HG03460 (cell line): ENCODE data around the gene GZMM.

Source experiments
- ATAC-seq: cut with Tn5 transposase; IDR thresholded peaks from one replicate; pipeline ENCODE4 v1.9.1; 2021; ENCODE audit not compliant: unreplicated experiment

The GZMM gene

DNA sequence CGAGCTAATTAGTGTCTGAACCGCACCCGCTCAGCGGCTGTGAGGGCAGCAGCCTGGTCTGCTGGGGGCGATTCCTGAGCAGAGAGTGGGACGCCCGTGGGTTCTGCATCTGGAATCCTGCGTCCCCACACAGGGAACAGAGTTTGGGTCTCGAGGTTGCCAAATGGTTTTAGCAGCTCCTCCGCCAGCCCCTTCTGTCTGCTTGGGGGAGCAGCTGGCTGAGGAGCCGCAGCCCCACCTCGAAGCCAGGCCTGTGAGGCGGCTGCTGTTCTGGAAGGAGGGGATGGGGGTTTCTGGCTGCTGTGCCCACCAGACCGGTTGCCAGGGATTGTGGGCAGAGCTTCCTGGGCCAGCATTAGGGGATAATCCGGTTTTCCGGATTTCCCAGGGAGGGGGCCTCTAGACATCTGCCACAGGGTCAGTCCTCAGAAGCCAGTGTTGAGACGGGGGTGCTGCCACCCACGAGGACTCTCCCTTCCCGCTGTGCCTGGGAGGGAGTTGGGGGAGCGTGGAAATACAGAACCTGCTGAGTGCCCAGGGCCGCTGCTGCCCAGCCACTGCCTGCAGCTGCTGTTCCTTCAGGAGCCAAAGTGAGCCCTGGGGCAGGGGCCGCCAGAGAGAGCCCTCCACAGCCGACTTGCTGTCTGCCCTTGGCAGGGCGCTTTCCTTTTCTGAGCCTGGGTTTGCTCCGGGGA lies 10.3 kb upstream of the GZMM start:
- no peak for ATAC-seq

DNA sequence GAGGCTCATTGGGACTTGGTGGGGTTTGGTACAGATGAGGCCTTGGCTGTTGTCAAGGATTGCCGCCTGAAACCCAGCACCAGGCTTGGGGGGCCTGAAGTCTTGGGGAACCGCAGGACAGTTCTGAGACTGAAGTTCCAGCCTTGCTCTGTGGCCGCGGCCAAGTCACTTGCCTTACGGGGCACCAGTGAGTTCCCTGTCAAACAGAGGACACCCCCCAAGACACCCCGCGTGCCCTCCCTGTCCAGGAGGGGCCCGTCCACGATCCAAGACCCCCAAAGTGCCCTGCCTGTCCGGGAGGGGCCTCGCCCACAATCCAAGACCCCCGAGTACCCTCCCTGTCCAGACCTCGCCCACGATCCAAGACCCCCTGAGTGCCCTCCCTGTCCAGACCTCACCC lies 9.8 kb upstream of the GZMM start:
- ATAC-seq, result no peak

DNA sequence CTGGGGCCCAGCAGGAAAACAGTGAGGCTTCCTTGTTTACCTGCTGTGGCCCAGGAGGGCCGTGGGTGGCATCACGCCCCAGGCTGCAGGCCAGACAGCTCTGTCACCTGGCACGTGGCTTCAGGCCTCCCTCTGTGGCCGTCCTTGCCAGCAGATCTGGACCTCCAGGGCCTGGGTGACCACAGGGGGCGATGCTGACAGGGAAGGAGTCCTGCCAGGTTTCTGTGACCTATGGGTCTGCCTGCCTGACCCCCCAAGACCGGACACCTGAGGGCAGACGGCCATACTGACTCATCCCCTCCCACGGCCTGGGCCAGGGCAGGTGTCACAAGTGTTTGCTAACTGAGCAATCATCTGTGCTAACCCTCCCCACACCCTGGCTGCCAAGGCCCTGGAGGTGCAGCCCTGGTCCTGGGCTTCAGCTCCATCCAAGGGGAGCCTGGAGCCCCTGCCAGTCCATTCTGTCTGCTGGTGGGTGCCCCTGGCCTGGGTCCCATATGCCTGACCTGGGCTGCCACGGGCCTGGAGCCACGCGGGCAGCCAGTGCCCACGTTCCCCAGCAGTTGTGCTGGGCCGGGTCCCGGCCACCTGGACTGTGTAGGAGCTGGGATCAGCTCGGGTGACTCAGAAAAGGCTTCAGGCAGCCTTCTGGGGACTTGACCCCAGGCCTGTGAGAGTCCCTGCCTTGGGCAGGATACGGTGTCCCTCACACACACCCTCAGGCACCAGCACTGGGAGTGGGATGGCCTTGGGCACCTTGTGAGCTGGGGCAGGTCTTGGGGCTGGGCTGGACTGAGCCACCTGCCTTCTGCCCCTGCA lies 8.6 kb upstream of the GZMM start:
- no peak for ATAC-seq

DNA sequence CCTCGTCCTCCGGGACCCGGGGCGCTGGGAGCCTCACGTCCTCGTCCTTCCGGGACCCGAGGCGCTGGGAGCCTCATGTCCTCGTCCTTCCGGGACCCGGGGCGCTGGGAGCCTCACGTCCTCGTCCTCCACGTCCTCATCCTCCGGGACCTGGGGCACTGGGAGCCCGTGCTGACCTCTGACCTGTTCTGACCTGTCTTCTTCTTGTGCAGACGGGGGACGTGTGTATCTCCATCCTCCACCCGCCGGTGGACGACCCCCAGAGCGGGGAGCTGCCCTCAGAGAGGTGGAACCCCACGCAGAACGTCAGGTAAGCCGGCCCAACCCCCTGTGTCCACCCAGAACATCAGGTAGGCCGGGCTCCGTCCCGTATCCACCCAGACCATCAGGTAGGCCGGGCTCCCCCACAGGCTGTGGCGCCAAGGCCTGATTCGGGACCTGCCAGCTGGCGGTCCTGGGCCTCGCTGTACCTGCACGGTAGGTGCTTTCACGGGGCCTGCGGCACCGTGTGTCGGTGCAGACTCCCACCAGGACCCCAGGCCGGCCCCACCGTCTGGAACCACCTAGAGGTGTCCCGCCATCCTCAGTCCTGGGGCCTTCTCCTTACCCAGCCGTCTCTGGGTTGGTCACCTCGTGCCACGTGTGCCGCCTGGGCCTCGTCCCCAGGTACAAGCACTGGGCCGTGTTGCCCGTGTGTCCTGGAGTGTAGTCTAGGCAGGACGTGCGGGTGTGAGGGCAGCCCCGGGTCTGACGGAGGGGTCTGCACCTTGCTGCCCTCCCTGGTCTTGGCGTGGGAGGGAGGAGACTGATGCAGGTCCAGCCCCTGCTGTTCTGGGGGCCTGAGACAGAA lies 7.6 kb upstream of the GZMM start:
- ATAC-seq, result no peak

DNA sequence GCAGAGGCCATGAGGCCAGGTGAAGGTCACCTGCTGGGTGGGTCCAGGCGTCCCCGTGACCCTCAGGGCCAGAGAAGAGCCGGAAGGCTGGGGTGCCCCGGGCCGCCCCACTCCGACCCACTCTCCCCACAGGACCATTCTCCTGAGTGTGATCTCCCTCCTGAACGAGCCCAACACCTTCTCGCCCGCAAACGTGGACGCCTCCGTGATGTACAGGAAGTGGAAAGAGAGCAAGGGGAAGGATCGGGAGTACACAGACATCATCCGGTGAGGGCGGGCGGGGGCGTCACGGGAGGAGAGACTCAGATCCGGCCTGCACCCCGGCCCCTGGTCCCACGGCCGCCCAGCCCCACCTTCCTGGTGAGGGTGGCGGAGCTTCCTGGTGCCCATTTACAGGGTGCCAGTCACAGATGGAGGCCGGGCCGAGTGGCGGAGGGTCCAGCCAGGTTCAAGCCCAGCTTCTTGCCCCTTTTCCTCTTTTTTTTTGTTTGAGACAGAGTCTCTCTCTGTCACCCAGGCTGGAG lies 6.9 kb upstream of the GZMM start:
- no peak for ATAC-seq

DNA sequence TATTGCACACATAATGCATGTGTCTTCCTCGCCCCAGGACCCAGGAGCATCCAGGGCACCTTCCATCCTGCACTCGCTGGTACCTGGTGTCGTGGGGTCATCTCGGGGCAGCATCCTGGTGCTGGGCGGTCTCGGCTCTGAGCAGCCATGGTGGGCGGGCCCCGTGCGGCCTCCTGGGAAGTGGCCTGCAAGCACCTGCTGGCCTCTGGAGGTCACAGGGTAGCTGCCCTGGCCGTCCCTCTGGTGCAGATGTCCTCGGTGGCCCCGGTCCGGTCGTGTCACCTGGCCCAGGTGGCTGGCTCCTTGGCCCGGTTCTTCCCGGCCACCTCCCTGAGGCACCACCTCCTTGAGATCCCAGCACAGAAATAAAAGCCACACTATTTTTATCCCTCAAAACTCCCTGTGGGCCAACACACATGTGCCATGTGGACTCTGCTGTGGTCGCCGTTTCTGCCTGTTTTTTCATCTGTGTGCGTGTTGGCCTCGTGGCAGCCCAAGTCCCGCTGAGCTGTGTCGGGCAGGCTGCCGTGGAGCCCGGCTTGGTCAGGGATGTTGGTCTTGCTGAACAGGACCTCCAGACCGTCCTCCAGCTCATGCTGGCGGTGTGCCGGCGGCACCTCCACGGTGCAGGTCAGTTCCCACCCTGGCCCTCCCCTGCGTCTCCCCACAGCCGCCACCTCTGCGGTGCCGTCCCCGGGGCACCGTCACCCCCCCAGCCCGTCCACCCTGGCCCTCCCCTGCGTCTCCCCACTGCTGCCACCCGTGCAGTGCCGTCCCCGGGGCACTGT lies 5.0 kb upstream of the GZMM start:
- no peak for ATAC-seq

DNA sequence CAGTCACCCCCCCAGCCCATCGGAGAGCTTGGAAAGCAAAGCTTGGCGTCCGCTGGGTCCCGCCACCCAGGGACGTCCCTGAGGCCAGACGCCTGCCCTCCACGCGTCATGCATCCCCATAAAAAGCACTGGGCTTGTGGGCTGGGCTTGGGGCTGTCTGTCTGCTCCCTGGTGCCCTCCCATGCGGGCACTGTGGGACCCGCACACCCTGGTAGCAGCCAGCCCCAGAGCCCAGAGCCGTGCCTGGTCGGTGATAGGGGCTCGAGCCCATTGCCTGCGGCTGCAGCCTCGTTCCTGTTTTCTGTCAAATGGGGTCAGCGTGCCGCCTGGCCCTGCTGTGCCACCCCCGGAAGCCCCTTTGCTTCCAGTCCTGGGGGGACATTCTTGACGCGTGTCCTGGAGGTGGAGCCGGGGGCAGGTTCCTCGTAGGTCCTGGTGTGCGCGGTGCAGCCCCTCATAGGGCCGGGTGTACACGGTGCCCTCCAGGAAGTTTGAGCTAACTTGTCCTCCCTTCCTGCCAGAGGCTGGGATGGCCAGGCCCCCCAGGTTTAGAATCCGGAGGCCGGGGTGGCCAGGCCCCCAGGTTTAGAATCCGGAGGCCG lies 4.3 kb upstream of the GZMM start:
- ATAC-seq, result no peak

DNA sequence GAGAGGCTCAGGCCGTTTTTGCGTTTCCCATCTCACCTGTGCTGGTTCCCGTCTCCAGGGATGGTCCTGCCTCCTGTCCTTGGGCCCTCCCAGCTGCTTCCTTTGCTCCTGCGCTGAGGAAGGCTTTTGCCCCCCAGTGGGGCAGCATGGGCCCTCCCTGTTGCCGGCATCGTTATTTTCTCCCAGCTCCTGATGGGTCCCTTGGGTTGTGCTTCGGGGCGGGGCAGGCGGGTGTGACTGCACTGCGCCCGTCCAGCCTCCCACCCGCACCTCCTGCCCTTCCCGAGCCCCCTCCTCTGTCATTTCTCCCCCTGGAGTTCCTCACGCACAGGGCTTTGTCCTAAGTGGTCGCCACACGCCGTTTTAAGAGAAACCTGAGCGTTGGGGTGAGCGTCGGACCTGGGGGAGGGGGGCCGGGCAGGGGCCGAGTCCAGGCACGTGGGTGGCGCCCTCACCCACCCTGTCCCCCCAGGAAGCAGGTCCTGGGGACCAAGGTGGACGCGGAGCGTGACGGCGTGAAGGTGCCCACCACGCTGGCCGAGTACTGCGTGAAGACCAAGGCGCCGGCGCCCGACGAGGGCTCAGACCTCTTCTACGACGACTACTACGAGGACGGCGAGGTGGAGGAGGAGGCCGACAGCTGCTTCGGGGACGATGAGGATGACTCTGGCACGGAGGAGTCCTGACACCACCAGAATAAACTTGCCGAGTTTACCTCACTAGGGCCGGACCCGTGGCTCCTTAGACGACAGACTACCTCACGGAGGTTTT lies 2.8 kb upstream of the GZMM start:
- ATAC-seq, result no peak

DNA sequence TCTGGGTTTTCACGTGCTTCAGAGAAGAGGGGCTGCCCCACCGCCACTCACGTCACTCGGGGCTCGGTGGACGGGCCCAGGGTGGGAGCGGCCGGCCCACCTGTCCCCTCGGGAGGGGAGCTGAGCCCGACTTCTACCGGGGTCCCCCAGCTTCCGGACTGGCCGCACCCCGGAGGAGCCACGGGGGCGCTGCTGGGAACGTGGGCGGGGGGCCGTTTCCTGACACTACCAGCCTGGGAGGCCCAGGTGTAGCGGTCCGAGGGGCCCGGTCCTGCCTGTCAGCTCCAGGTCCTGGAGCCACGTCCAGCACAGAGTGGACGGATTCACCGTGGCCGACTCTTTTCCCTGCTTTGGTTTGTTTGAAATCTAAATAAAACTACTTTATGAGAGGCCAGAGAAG lies 2.2 kb upstream of the GZMM start:
- ATAC-seq, result no peak

DNA sequence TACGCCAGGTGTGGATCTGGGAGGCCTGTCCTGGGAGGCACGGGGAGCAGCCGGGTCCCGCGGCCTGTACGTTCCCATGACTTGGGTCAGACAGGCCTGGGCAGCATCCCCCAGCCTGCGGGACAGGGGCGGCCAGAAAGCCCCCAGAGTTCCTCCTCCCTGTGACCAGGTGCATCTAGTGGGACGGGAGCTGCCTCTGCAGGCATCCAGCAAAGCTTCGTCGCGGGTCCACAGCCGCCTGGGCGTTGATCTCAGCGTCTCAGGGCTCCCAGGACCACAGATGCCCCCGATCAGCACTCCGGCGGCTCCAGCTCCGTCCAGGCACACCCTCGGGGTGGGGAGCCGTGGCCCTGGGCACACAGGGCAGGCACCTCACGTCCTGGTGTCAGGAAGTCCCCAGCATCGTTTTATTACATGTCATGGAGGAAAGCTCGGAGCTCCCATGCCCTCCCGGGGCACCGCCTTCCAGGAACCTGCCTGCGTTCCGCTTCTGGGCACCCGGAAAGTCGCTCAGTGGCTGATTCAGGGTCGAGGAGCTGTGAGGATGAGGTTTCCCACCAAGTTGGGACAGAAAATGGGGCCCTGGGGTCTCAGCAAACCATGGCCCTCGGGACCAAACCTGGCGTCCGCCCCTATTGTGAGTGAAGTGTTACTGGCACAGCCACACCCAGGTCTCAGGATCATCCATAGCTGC lies 1.5 kb upstream of the GZMM start:
- no peak for ATAC-seq

DNA sequence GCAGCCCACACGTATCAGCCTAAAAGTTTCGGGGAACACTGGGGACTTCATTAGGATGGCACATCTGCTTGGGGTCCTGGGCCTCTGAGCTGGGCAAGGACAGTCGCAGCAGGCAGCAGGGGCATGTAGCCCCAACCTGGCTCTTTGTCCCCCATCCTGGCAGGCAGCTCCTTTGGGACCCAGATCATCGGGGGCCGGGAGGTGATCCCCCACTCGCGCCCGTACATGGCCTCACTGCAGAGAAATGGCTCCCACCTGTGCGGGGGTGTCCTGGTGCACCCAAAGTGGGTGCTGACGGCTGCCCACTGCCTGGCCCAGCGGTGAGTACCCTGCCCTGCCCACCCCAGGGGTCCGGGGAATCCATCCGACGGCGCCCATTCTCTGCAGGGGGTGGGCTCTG lies 3.3 kb downstream of the GZMM start:
- no peak for ATAC-seq

DNA sequence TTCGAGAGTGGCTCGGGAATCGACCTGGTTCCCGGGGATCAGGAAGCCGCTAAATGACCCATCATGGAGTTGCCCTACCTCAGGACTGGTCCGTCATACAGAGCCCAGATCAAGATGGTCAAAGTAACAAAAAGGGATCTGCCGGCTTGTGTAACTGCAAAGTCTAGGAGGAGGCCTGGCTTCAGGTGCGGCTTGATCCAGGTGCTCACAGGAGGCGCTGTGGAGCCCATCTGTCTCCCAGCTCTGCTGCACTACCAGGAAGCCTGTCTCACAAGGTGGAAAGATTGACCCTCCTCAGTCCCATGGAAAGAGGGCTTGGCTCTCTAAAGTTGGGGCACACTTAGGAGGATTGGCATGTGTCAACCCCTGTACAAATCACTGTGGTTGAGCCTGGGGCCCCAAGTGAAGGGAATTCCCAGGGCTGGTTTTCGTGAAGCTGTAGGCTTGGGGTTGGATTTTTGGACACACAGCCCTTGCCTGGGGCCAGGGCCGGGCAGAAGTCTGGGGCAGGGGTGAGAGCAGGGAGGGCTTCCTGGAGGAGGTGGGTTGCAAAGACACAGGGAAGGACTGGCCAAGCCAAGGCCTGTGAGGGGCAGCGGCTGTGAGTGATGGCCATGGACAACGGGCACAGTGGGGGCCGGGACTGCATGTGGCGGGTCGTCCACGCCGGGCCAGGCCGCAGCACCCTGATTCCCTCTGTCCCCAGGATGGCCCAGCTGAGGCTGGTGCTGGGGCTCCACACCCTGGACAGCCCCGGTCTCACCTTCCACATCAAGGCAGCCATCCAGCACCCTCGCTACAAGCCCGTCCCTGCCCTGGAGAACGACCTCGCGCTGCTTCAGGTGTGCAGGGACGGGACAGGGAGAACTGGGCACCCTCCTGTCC lies 4.2 kb downstream of the GZMM start:
- no peak for ATAC-seq

DNA sequence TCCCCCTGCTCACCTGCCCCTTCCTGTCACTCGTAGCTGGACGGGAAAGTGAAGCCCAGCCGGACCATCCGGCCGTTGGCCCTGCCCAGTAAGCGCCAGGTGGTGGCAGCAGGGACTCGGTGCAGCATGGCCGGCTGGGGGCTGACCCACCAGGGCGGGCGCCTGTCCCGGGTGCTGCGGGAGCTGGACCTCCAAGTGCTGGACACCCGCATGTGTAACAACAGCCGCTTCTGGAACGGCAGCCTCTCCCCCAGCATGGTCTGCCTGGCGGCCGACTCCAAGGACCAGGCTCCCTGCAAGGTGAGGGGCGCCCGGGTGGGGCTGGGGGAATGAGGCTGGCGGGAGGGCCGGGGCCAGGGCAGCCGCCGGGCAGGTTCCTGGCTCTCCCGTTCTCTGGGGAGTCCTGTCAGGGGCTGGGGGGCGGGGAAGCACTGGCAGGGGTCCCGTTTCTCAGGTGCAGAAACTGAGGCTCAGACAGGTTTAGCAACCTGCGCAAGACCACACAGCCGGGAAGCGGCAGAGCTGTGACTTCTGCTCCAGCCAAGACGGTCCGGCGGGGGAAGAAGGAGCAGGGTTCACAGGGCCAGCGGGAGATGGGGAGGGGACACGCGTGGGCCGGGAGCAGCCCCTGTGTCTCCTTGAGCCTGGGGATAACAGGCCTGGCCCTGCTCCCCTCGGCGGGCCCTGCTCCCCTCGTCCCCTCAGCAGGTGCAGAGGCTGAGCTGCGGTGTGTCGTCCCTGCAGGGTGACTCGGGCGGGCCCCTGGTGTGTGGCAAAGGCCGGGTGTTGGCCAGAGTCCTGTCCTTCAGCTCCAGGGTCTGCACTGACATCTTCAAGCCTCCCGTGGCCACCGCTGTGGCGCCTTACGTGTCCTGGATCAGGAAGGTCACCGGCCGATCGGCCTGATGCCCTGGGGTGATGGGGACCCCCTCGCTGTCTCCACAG lies 5.3 kb downstream of the GZMM start:
- no peak for ATAC-seq

DNA sequence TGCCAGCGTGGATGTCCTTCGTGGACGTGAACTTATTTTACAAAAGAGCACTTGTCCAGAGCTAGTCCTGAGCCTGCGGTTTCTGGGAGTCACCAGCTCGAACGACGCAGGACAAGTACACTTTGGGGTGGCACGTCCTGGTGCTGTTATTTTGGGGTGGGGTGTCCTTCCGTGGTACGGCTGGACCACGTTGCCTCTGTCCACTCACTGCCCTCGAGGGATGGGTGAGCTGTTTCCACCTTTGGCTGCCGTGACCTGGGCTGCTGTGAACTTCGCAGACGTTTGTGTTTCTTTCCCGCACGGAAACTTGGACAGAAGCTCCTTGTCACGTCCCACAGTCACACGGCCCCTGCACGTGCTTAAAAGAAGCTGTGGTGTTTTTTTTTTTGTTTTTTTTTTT lies 11.0 kb downstream of the GZMM start:
- ATAC-seq, result no peak

DNA sequence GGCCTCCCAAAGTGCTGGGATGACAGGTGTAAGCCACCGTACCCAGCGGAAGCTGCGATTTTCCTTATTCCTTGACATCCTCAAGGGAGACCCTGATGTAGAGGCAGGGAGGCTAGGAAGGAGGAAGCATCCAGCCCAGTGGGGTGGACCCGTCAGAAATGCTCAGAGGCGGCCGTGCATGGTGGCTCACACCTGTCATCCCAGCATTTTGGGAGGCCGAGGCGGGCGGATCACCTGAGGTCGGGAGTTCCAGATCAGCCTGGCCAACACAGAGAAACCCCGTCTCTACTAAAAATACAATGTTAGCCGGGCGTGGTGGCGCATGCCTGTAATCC lies 11.6 kb downstream of the GZMM start:
- ATAC-seq, result no peak

DNA sequence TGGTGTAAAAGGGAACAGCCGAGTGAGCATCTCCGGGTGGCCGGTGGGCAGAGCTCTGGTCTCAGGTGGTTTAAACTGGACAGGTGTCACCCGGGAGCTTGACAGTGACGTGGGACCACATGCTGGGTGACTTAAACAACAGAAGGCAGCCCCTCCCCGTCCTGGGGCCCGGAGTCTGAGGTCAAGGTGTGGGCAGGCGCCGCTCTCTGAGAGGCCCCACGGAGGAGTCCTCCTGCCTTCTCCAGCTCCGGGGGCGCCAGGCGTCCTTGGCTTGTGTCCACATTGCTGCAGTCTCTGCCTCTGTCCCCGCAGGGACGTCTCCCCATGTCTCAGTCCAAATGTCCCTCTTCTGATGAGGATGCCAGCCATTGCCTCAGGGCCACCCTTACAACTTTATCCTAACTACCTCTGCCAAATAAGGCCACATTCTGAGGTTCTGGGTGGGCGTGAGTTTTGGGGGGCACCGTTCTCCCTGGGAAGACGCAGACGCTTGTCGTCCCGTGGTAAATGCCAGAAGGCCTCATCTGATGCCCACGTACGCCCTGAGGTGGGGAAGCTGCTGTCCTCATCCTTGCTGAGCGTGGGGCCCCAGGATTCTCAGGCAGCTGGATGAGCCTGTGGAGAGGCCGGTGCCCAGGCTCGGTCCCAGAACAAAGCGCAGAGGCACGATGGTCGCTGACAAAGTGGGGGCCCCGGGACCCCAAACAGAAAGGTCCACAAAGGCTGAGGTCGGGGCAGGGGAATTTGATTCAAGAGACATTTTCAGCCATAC lies 12.9 kb downstream of the GZMM start:
- no peak for ATAC-seq
